GM12891 (cell line): ENCODE measurements around the gene ASB12.

Source experiments
- PAX5 ChIP-seq: IDR thresholded peaks from 2 replicates; pipeline ENCODE4 v1.6.1; 2011; ENCODE audit warnings: low read length, moderate library complexity, mild to moderate bottlenecking; ENCODE audit not compliant: insufficient read depth, severe bottlenecking
- POLR2A ChIP-seq: IDR thresholded peaks from 2 replicates; pipeline ENCODE4 v1.6.1; 2011; ENCODE audit warnings: low read depth, low read length, control low read depth
- POLR2AphosphoS5 ChIP-seq: IDR thresholded peaks from 2 replicates; pipeline ENCODE4 v1.6.1; 2011; ENCODE audit warnings: low read depth, low read length, control low read depth
- POU2F2 ChIP-seq: IDR thresholded peaks from 2 replicates; pipeline ENCODE4 v1.6.1; 2011; ENCODE audit warnings: low read depth, mild to moderate bottlenecking, control low read depth, low read length, moderate library complexity
- SPI1 ChIP-seq: IDR thresholded peaks from 2 replicates; pipeline ENCODE4 v1.6.1; 2011; ENCODE audit warnings: low read depth, low read length, control low read depth
- TAF1 ChIP-seq: IDR thresholded peaks from 2 replicates; pipeline ENCODE4 v1.6.1; 2011; ENCODE audit warnings: low read depth, low read length, control low read depth

GRCh38 chrX:64191281-64192010, 39.0 kb downstream of the ASB12 start:
- TF ChIP-seq TAF1, result no peak
- no peak for TF ChIP-seq POLR2AphosphoS5
- no peak for TF ChIP-seq POLR2A
- no peak for TF ChIP-seq SPI1
- TF ChIP-seq PAX5, result no peak
- TF ChIP-seq POU2F2, result no peak
